ENCODE data around the gene CTSA.
A peak's percentile ranks its signal among the peaks of the same experiment; 100 is the strongest.

Gene CTSA

DNA sequence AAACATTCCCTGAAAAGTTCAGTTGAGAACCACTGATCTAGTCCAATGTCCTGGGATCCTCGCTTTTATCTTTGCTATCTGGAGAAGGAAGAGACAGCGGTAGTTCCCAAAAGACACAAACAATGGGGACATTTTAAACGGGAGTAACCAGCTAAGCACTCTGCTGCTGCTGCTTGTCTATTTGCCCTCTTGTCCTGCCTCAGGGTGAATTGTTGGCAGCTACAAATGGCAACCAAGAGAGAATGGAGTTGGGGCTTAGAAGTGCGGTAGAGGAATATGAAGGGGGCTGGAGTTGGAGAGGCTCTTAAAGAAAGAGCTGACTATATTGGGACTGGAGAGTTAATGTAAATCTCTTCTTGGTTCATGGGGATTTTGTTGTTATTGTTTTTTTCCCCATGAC is 16.6 kb upstream of the CTSA start:
- TF ChIP-seq, protein P1, sequence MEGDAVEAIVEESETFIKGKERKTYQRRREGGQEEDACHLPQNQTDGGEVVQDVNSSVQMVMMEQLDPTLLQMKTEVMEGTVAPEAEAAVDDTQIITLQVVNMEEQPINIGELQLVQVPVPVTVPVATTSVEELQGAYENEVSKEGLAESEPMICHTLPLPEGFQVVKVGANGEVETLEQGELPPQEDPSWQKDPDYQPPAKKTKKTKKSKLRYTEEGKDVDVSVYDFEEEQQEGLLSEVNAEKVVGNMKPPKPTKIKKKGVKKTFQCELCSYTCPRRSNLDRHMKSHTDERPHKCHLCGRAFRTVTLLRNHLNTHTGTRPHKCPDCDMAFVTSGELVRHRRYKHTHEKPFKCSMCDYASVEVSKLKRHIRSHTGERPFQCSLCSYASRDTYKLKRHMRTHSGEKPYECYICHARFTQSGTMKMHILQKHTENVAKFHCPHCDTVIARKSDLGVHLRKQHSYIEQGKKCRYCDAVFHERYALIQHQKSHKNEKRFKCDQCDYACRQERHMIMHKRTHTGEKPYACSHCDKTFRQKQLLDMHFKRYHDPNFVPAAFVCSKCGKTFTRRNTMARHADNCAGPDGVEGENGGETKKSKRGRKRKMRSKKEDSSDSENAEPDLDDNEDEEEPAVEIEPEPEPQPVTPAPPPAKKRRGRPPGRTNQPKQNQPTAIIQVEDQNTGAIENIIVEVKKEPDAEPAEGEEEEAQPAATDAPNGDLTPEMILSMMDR (IDR thresholded peaks at IDR 0.05; ENCODE audit: low read depth, low read length): no peak
- no peak overlapping the region for H3K4me3 ChIP-seq (replicated peaks in 1 of 2; ENCODE audit: low read depth in 2 of 2, low read length in 2 of 2)
- DNase-seq (ENCODE audit: low read depth in 2 of 2): no peak

DNA sequence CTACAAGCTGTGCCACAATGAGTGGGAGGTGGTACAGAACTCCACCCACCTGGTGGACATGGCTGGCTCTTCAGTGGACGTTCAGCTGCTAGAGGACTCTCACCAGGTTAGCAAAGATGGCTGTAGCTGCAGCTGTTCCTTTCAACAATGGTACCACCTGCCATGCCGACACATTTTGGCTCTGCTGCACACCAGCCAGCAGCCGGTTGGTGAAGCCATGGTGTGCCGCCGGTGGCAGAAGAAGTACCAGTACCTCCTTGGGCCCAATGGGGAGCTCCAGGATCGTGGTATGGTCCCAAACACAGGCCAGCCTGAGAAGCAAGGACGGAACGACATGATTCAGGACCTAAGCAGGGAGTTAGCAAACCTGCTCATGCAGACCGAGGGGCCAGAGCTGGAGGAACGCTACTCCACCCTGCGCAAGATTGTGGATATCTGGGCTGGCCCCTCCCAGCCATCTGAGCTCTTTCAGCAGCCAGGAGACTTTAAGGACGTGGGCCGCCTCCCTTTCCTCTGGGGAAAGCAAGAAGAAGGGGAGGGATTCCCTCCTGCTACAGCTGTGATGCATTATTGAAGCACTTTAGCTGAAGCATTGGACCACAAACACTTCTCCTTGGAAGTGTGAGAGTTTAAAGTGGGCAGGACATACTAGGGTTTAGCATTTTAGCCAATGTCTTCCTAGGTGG is 12.9 kb upstream of the CTSA start:
- DNase-seq (ENCODE audit: low read depth in 2 of 2): peak in 1 of 2 donors; percentile 48
- TF ChIP-seq, protein P1 (IDR thresholded peaks at IDR 0.05; ENCODE audit: low read depth, low read length): no peak
- H3K4me3 ChIP-seq (replicated peaks in 1 of 2; ENCODE audit: low read depth in 2 of 2, low read length in 2 of 2): no peak overlapping the region

DNA sequence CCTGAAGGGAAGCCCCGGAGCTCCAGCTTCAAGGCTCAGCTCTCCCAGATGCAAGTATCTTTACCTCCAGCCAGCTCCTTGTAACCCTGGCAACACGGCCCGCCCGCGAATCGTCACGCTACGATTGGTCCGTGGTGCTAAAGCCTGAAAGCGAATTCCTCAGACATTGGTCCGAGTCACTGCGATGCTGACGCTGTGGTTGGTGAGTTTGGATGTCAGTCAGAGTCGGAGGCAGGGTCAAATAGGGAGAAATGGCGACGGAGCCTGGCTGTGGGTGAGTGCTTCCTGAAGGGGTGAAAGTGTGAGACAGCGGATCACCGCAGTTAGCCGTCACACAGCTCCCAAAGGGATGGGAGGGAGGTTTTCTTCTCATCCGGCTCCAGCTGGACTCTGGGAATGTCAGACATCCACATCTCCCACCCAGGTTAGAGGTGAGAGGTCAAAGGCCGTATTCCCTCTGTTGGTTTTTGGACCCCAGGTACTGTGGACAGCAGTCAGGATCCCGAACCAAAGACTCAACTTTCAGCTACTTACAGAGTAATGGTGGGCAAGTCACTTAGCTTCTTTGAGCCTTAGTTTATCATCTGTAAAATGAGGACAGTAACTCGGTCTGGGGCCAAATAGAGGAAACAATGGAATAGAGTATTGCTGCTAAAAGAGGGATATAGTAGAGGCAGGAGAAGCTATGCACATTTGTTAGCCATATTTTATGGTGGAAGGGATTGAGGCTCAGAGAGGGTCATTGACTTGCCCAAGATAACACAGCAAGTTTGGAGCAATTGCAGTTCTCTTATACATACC is 9.9 kb upstream of the CTSA start, which contains the start of gene ZSWIM1:
Gene ZSWIM1, plus strand, starts transcription at position 240 of the 801 bp plus-strand sequence. CDS start 1,366 bp downstream, outside the sequence.
- H3K4me3 ChIP-seq (replicated peaks in 1 of 2; ENCODE audit: low read depth in 2 of 2, low read length in 2 of 2): peak within 1 kb of the TSS; percentile 67 to 73
- DNase-seq (ENCODE audit: low read depth in 2 of 2): peak; percentile 99

DNA sequence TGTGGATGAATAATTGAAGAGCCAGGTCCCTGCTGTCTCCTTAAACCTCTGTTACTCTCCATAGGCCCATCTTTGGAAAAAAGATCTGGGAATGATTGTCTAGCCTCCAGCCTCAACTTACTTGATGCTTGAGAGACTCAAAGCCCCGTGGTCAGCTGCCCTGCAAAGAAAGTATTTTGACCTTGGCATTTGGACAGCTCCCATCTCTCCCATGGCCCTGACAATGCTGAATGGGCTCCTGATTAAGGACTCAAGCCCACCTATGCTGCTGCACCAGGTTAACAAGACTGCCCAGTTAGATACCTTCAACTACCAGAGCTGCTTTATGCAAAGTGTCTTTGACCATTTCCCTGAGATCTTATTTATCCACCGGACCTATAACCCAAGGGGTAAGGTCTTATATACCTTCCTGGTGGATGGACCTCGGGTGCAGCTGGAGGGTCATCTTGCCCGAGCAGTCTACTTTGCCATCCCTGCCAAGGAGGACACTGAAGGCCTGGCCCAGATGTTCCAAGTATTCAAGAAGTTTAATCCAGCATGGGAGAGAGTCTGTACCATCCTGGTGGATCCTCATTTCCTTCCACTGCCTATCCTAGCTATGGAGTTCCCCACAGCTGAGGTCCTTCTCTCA is 8.6 kb upstream of the CTSA start:
- DNase-seq (ENCODE audit: low read depth in 2 of 2): no peak
- no peak overlapping the region for H3K4me3 ChIP-seq (replicated peaks in 1 of 2; ENCODE audit: low read depth in 2 of 2, low read length in 2 of 2)
- TF ChIP-seq, protein P1 (IDR thresholded peaks at IDR 0.05; ENCODE audit: low read depth, low read length): no peak

More for the DNA sequence above, 9.9 kb upstream of the CTSA start, which contains the start of gene ZSWIM1:
- TF ChIP-seq, protein P1 (IDR thresholded peaks at IDR 0.05; ENCODE audit: low read depth, low read length): no peak

DNA sequence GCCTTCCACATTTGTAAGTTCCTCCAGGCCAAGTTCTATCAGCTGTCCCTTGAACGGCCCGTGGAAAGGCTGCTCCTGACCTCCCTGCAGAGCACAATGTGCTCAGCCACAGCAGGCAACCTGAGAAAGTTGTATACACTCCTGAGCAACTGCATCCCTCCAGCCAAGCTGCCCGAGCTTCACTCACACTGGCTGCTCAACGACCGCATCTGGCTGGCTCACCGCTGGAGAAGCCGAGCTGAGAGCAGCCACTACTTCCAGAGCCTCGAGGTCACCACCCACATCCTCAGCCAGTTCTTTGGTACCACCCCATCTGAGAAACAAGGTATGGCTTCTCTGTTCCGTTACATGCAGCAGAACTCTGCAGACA is 8.1 kb upstream of the CTSA start:
- TF ChIP-seq, protein P1 (IDR thresholded peaks at IDR 0.05; ENCODE audit: low read depth, low read length): no peak
- DNase-seq (ENCODE audit: low read depth in 2 of 2): no peak
- no peak overlapping the region for H3K4me3 ChIP-seq (replicated peaks in 1 of 2; ENCODE audit: low read depth in 2 of 2, low read length in 2 of 2)

DNA sequence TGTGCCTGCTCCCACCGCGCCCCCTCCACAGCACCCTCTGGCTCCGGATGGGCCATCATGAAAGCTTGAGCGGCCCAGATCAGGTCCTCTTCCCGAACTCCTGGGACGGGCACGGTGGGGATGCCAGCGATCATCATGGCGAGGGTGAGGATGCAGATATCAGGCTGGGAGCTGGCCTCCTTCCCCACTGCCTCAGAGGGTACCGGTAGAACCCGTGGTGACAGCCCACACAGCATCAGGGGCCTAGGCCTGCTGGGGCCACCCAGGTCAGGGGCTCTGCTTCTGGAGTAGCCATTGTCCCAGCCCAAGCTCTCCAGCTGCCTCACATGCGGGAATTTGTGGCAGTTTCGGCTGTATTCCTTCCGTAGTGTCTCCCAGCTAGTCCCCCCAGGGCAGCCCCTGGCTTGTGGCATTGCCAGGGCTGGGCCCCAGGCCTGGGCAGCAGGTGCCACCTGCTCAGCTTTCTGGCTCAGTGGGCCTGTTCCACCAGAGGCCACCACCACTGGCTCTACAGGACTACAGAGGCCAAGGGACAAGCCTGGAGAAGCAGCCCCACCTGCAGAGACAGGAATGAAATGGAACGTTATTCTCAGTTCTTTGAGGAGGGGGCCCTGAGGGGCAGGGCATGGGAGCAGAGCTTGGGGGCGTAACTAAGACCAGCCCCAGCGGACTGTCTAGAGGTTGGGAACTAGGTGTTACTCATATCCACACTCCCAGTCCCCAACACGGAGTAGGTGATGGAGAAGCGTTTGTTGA is 4.4 kb upstream of the CTSA start:
- DNase-seq (ENCODE audit: low read depth in 2 of 2): no peak
- H3K4me3 ChIP-seq (replicated peaks in 1 of 2; ENCODE audit: low read depth in 2 of 2, low read length in 2 of 2): no peak overlapping the region
- TF ChIP-seq, protein P1 (IDR thresholded peaks at IDR 0.05; ENCODE audit: low read depth, low read length): no peak
